Measurements from ENCODE around the gene ADARB2.
"Not testable (repeated sequence)": the region's sequence is repeated elsewhere in the genome, so short reads cannot be mapped to it uniquely, and the experiment has no call there.

The ADARB2 gene

DNA sequence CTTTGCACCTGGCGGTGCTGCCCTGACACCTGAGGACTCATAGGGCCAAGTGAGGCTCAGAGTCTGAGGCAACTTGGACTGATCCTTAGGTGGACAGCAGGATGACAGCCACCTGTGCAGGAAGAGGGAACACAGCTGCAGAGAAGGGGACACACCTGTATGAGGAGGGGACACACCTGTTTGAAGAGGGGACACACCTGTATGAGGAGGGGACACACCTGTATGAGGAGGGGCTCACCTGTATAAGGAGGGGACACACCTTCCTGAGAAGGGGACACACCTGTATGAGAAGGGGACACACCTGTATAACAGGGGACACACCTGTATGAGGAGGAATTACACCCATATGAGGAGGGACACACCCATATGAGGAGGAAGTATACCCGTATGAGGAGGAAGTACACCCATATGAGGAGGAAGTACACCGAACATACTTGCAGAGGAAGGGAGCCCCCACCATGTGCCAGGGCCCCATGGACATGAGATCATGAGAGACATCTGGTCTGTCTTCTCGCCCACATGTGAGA is 285.9 kb downstream of the ADARB2 start:
- no peak for DNase-seq

DNA sequence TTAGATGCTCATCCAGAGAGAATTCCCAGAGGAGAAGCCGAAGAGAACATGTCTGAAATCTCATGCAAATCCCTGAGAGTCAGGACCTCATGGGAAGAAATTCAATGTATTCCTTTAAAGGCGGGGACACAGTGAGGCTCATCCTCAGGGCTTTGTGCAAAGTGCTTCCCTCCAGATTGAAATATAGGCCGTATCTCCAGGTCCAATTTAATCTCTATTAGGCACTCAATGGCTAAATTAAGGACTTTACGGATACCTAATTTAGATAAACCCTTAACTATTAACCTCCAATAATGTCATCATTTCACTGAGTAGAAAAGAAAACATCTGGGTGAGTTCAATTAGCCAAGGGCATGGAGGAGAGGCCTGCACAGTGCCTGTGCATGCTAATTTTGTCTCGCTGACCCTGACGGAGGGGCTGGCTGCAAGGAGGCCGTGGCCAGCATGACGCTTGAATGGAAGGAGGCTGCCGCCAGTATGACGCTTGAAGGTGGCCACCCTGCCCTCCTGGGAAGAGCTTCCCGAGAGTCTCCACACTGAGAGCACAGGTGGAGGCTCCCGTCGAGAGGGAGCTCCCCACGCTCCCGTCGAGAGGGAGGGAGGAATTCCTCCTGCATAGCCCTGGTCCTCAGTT is 287.6 kb downstream of the ADARB2 start:
- DNase-seq = no peak

DNA sequence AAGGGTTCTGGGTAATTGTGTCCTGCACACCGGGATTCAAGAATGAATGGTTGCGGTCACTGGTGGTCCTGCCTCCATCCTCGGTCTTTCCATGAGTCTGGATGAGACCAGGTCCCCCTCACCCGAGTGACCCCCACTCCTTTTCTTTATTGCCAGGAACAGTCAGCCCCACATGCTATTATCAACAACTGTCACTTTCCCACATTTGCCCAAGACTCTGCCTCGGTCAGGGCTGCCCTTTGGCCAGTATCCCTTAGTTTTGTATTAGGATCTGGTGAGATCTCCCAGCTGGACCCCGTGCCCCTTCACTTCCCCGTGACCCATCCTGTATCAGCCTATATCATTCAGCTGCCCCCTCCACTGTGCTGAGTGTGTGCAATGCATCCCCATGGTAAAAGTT is 288.3 kb downstream of the ADARB2 start:
- DNase-seq = no peak

DNA sequence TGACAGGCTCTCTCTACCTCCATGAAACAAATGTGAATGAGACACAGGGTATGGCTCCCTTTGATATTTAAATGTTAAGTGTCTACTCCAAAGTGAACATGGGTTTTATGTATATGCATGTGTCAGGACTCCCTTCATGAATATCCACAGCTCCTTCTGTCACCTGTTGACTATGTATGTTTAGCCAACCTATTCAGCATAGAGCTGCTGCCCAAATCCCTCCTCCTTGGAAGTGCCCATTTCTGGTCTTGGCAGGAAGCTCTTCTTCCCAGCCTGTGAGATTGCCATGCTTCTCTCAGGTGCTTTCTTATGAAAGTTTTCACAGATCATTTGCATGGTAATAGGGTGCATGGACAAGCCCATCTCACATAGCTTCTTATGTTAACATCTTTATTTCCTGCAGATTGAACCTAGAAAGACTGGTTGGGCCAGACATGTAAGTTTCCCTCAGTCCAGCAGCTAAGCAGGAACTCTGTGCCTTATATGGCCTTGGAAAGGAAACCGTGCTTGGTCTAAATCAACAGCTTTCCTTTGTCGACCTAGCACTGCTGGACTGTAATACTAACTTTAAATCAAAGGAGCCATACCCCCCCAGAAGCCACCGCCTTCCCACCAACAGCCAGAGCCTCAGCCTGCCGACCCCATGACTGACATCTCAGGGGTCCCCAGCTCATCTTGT is 288.9 kb downstream of the ADARB2 start:
- no peak for DNase-seq

DNA sequence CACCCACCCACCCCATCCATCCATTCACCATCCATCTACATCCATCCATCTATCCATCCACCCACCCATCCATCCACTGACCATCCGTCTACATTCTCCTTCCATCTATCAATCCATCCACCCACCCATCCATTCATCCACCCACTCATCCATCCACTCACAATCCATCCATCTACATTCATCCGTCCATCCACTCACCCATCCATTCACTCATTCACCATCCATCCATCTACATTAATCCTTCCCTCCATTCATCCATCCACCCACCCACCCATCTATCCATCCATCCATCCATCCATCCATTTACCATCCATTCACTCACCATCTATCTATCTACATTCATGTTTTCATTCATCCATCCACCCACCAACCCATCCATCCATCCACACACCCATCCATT is 292.5 kb downstream of the ADARB2 start:
- DNase-seq = no peak

DNA sequence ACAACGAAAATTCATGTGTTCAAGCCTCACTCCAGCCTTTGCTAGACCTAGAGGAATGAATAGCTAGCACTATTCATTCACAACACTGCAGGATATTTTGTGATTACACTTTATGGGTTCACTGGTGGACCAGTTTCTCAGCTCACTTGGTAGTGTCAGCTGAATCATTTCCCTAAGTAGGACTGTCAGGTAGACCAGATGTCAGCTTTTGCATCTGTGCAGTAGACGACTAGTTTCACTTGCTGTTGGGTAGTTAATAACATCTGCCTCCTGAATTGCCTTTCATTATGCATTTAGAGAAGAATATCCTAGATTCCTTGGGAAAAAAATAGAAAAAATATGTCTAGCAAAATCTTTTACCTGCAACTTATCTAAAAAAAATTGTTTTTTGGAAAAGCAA is 296.4 kb downstream of the ADARB2 start:
- no peak for DNase-seq

DNA sequence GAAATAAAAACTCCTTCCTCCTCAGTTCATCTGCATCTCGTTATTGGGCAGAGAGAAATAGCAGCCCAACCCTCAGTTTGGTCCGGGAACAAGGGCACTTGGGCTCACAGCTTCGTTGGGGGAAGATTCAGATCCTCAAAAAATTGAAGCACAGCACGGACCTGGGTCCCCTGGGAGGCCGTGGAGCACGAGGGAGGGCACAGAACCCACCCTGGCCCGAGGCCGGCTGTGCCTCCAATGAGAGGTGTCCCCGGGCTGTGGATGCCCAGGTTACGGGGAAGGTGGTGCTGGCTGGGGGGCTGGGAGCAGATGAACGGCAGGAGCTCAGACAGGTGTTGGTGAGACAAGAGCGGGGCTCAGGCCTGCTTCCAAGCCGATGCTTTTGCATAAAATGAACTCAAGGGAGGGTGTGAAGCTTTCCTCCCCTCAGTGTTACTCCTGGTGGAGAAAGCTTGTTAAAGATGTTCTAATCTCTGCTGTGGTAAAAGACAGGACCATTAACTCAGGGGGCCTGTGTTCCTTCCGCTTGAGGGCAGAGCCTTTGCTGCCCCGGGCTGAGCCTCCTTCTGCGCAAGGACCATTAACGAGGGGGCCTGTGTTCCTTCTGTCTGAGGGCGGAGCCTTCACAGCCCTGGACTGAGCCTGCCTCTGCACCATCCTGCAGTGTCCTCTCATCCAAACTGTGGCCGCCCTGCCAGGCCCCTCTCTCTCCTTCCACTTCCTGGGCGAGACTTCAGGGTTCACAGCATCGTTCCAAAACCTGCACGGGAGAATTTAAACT is 302.2 kb downstream of the ADARB2 start:
- no peak for DNase-seq

DNA sequence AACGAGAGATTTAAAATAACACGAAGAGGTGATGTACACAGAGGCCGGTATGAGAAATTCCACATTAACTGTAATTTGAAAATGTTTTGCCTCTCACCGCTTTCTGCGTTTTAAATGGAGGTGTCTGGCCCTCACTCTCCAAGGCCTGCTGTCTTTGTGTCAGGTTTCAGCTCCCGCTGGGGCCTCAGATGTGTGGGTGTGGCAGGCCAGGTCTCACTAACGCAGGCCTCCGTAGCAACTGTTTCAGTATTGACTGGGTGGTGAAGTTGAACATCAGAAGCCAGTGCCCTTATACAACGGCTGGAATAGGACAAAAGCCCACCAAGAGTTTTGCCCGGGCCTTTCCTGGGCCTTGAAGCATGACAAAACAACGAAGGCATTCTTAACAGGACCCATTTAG is 303.1 kb downstream of the ADARB2 start:
- DNase-seq = no peak

DNA sequence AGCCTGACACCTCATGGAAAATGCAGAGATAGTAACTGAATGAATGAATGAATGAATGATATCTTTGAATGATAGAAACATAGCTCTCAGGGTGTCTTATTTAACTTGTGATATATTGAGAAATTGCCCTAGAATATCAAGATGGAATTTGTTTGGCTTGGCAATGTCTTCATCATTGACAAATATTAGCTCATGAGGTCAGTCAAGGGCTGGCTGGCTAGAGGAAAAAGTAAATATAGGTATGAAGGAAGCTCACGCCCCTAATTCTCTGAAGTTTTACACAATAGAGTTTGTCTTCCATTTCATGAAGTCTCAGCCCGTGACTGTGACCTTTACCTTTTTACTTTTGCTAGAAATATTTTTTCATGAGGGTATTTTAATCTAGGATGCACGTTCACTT is 305.2 kb downstream of the ADARB2 start:
- DNase-seq = no peak

DNA sequence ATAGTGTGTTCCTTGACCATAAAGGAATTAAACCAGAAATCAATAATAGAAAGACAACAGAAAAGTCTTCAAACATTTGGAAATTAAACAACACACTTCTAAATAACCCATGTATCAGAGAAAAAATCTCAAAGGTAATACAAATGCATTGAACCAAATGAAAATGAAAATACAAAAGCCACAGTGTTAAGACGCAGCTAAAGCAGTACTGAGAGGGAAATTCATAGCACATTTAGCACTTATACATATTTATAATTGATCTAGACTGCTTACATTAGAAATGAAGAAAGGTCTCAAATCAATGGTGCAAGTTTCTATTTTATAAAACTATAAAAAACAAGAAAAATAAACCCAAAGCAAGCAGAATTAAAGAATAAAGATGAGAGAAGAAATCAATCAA is 306.1 kb downstream of the ADARB2 start:
- no peak for DNase-seq

DNA sequence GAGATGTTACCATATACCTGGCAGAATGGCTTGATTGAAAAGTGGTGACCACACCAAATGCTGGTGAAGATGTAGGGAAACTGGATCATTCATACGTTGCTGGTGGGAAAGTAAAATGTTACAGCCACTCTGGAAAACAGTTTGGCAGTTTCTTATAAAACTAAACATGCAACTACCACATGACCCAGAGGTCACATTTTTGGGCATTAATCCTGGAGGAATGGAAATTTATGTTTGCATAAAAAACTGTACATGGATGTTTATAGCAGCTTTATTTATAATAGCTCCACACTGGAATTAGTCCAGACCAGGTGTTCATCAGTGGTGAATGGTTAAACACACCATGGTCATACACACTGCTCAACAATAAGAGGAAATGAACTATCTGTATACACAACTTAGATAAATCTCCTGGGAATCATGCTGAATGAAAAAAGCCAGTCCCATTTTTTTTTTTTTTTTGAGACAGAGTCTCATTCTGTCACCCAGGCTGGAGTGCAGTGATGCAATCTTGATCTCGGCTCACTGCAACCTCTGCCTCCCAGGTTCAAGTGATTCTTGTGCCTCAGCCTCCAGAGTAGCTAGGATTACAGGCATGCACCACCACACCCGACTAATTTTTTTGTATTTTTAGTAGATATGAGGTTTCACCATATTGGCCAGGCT is 309.7 kb downstream of the ADARB2 start:
- DNase-seq = not testable (repeated sequence)

DNA sequence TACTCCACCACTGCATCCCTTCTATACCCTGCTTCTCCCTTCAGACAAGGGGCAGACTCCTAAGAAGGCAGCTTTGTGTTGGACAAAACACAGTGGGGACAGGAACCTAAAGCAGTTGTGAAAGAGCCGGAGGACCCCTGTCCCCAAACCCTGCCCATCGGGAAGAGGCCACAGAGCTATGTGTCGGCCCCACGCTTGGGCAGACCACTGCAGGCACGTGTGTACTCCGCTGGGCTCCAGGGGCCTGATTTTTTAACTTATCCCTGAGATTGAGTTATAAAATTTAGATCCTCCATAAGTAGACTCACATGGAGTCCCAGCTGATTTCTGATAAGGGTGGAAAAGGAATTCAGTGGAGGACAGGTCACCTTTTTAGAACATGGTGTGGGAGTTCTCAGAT is 310.5 kb downstream of the ADARB2 start:
- no peak for DNase-seq

DNA sequence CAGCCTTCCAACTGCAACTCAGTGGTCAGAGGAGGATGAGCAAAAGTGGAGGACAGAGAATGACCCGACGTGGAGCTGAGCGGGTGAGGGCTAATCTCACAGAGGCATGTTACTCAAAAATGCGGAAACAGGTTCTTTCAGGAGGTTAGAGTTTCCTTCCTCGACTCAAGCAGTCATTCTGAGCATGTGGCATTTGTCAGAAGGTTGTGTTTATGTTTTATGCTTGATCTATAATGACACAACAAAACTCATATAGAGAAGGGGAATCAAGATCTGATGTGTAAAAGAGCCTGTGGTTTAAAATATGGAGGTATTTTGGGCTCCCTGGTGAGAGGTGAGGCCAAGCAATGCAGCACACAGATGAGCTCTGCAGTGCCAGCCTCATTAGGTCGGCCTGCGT is 311.4 kb downstream of the ADARB2 start:
- DNase-seq = no peak

DNA sequence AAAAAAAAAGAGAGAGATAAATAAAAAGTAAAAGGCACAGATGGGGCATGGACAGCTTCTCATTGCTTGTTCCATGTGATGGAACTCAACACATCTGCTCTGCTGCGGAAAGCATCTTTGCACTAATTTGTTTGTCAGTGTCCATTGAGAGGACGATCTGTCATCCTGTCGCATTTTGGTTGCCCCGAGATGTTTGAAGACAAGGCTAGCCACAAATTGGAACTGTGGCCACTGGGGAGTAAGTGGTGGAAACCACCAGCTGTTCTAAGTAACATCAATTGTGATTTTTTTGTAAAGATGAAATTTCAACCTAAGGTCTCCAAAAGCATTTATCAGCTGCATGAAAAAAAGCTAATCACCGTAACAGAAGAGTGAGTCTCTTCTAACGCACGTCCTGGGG is 312.7 kb downstream of the ADARB2 start:
- no peak for DNase-seq

DNA sequence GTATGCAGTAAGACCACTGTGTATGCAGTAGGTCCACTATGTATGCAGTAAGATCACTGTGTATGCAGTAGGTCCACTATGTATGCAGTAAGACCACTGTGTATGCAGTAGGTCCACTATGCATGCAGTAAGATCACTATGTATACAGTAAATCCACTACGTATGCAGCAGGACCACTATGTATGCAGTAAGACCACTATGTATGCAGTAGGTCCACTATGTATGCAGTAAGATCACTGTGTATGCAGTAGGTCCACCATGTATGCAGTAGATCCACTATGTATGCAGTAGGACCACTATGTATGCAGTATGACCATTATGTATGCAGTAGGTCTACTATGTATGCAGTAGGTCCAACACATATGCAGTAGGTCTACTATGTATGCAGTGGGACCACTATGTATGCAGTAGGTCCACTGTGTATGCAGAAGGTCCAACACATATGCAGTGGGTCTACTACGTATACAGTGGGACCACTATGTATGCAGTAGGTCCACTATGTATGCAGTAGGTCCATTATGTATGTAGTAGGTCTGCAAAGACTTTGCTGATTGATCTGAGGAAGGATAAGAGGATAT is 313.6 kb downstream of the ADARB2 start:
- no peak for DNase-seq

DNA sequence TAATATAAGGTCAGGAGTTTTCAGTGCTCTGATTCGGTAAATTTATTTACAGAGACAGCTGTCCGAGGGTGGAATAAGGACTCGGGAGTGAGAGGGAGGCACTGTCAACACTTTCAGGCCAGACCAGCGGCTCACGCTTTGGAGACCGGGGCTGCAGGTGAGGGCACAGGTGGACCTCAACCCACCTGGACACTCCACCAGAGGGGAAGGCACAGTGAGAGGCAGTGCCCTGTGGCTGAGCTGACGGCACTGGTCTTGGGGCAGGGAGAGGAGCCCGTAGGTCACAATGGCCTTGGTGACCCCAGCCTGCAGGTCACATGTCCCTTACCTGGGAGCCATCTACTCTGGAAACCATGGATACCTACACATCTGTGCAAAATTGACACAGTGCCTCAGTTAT is 315.1 kb downstream of the ADARB2 start:
- no peak for DNase-seq

DNA sequence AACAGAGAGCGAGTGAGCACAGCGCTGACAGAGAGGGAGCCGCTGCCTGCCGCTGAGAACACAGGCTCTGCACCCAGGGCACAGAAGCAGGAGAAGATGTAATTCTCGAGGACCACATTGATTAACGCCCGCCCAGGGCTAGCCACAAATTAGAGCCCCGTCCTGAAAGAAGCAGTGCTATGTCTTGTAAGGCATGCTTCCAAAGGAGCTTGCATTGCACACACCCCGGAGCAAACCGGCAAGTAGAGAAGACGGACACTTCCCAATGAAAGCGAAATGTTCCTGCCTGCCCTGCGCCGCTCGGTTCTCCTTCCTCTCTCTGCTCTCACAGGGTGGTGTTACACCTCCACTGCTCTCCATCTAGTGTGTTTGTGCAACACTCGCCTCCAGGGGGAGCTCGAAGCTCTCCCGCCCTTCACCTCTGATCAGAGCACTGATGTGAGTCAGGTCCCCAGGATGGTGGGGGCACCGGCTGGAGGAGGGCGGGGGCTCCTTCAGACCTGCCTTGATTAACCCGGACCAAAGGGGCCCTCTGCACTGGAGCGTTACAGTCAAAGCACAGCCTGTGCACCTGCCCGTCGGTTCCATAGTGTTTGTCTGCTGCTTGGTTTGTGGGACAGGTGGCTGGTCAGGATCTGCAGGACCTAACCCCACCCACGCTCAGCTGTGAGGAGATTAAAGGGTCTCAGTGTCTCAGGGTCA is 316.5 kb downstream of the ADARB2 start:
- no peak for DNase-seq

DNA sequence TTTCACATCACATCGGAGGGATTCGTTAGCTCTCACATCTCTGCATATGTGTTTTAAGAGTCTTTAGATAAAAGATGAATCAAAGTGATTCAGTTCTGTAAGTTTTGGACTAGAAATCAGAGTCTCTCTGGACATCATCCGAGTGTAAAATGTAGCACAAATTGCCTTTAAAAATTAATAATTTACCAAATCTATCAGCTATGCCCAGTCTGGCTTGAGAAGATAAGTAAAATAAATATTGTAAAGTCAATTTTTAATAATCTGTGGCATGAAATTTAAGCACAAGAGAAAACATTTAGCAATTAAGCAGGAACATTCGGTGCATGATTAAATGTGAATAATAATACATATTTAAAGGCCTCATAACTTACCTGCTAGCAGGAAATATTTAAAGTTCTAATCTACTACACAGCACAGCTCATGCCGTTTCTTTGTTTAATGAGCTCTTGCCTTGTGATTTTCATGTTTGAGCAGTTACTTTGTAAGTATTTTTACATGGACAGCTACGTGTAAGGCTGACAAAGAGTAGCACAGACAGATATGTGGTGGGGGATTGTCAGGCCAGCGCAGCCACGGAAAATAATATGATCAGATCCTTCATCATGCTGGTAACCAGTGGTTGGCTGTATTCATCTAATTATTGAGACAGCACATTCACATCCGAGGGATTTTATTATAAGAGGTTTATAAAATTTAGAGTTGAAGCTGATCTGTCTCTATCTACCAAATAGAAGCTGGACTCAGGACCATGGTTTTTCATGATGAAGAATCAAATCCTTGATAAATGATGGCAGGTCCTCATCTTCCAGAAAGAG is 317.3 kb downstream of the ADARB2 start:
- no peak for DNase-seq

DNA sequence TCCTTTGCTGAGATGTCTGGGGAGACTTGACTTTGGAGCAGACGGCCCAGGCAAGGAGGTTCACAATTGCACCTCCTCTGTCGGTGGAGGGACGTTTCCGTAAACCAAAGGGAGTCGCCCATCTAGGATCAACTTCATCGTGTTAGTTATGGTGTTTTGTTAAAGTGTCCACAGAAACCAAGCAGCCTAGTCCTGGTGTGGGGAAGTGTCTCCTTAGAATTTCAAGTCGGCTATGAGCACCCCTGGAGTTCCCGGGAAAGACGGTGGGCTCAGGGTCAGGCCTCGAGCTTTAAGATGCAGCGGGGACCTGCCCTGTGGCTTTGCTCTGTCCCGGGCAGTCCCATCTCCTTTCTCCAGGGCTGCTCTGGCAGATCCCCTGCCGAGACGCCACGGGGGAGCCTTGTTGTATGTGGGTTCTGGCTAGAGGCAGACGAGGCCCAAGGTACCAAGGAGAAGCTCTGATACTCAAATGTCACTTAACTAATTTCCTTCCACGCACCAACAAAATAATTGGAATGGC is 319.2 kb downstream of the ADARB2 start:
- no peak for DNase-seq

DNA sequence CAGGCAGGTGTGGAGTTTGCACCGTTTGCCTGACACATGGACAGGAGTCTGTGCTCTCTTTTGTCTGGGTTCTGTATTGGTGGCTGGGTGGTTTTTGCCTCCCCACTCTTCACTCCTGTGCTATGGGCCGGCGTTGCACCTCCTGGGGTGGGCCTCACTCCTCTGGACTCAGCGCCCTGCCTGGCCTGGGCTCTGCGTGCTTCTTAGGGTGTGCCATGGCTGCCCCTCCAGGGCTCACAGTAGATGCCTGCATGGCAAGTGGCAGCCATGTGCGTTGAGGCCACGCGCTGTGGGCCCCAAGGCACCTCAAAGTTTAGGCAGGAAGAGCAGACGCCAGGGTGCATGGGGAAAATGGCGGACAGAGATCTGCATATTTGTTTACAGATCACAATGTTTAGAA is 319.8 kb downstream of the ADARB2 start:
- no peak for DNase-seq

DNA sequence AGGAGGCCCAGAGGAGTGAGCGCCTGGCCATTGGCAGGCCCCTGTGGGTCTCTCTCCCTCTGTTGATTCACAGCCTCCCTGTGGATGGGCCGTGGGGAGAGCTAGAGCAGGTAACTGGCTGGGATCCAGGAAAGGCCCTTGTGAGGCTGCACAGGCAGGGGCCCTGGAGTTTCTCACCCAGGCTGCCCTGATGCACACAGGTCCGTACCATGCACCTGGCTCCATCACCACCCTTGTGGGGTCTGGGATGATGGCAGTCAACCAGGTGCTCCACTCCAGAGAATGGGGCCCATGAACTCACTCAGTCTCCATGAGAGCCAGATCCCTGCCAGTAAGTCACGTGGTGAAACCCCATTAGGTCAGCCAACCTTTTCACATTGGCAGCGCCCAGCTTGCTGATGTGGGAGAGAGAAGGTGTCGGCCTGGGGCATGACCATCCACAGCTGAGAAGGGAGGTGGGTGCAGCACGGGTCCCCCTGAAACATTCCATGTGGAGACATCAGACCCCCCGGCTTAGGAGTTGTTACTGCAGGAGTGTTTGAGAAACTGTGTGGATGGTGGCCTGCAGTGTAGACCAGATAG is 320.8 kb downstream of the ADARB2 start:
- no peak for DNase-seq

Data from EL (cell line).